ENCODE measurements around the gene CELSR1. TPM values are rescaled to one million over a fixed set of nuclear protein-coding genes. Genes with fewer than 3 reads are reported as not detected.

The CELSR1 gene
- total RNA-seq, 1 donor from 2014 or later, result 5.1 TPM

GRCh38 chr22:46500201-46500600 is 37.2 kb downstream of the CELSR1 start:
- H3K36me3 Mint-ChIP-seq (ENCODE audit: low read depth), result no peaks in the 10 kb centered on the region
- H3K27ac Mint-ChIP-seq (ENCODE audit: unreplicated experiment), result peak overlapping the region; percentile 78
- no peaks in the 10 kb centered on the region for H3K9me3 Mint-ChIP-seq
- H3K4me3 Mint-ChIP-seq, result peak overlapping the region; percentile 78
- H3K4me1 Mint-ChIP-seq, result peaks cover 37% of the 10 kb centered on the region
- H3K27me3 Mint-ChIP-seq (ENCODE audit: low read depth), result peaks cover 87% of the 10 kb centered on the region
- peak; percentile 75 for DNase-seq (ENCODE audit: low read depth, low spot score)
- no peak for TF ChIP-seq CTCF (conservative IDR thresholded peaks at IDR 0.05)

GRCh38 chr22:46499805-46500189 is 37.6 kb downstream of the CELSR1 start:
- Mint-ChIP-seq H3K4me3 (peak overlapping the region; percentile 78), H3K36me3 (ENCODE audit: low read depth) (no peaks in the 10 kb centered on the region), H3K27me3 (ENCODE audit: low read depth) (peaks cover 88% of the 10 kb centered on the region), H3K4me1 (peaks cover 37% of the 10 kb centered on the region), H3K9me3 (no peaks in the 10 kb centered on the region), H3K27ac (ENCODE audit: unreplicated experiment) (no peak overlapping the region)
- DNase-seq (ENCODE audit: low read depth, low spot score), result no peak
- no peak for TF ChIP-seq CTCF (conservative IDR thresholded peaks at IDR 0.05)

GRCh38 chr22:46491946-46492345 is 45.5 kb downstream of the CELSR1 start:
- no peak for DNase-seq (ENCODE audit: low read depth, low spot score)
- no peak for TF ChIP-seq CTCF (conservative IDR thresholded peaks at IDR 0.05)
- no peaks in the 10 kb centered on the region for H3K9me3 Mint-ChIP-seq
- no peak overlapping the region for H3K4me3 Mint-ChIP-seq
- H3K27ac Mint-ChIP-seq (ENCODE audit: unreplicated experiment), result no peak overlapping the region
- H3K36me3 Mint-ChIP-seq (ENCODE audit: low read depth), result no peaks in the 10 kb centered on the region
- H3K27me3 Mint-ChIP-seq (ENCODE audit: low read depth), result peaks cover 68% of the 10 kb centered on the region
- no peaks in the 10 kb centered on the region for H3K4me1 Mint-ChIP-seq

GRCh38 chr22:46490538-46490937 is 46.9 kb downstream of the CELSR1 start:
- Mint-ChIP-seq H3K4me1 (peaks cover 2% of the 10 kb centered on the region), H3K36me3 (ENCODE audit: low read depth) (no peaks in the 10 kb centered on the region), H3K9me3 (no peaks in the 10 kb centered on the region), H3K27ac (ENCODE audit: unreplicated experiment) (no peak overlapping the region), H3K27me3 (ENCODE audit: low read depth) (peaks cover 63% of the 10 kb centered on the region), H3K4me3 (no peak overlapping the region)
- no peak for TF ChIP-seq CTCF (conservative IDR thresholded peaks at IDR 0.05)
- DNase-seq (ENCODE audit: low read depth, low spot score), result no peak

- TF ChIP-seq CTCF (conservative IDR thresholded peaks at IDR 0.05), result no peak
- H3K27ac Mint-ChIP-seq (ENCODE audit: unreplicated experiment), result no peak overlapping the region
- H3K4me1 Mint-ChIP-seq, result peaks cover 19% of the 10 kb centered on the region
- DNase-seq (ENCODE audit: low read depth, low spot score), result no peak
- no peak overlapping the region for H3K4me3 Mint-ChIP-seq
- H3K36me3 Mint-ChIP-seq (ENCODE audit: low read depth), result peaks cover 3% of the 10 kb centered on the region
- H3K9me3 Mint-ChIP-seq, result peaks cover 3% of the 10 kb centered on the region
- H3K27me3 Mint-ChIP-seq (ENCODE audit: low read depth), result peaks cover 45% of the 10 kb centered on the region
Observed at GRCh38 chr22:46486996-46487717, 50.3 kb downstream of the CELSR1 start.

Data from neural crest cell (in vitro differentiated cells).